GM04503 (cell line): ENCODE data around the gene C1orf115.
"Not testable (repeated sequence)": the region's sequence is repeated elsewhere in the genome, so short reads cannot be mapped to it uniquely, and the experiment has no call there.

Source experiments
- DNase-seq: peaks from one replicate; pipeline ENCODE4 v3.0.0-alpha.2; 2012; ENCODE audit warnings: low read depth

C1orf115 gene

GRCh38 chr1:220726634-220727033 is 36.5 kb downstream of the C1orf115 start:
- DNase-seq, result no peak

- DNase-seq, result no peak
Observed at GRCh38 chr1:220727519-220727918, 37.4 kb downstream of the C1orf115 start.

GRCh38 chr1:220730486-220730885 is 40.3 kb downstream of the C1orf115 start:
- no peak for DNase-seq

- no peak for DNase-seq
Observed at GRCh38 chr1:220732137-220732536, 42.0 kb downstream of the C1orf115 start.

GRCh38 chr1:220732621-220733020 is 42.5 kb downstream of the C1orf115 start:
- DNase-seq, result no peak

- DNase-seq, result peak; percentile 63
Observed at GRCh38 chr1:220733086-220733601, 43.0 kb downstream of the C1orf115 start.

- peak; percentile 48 for DNase-seq
Observed at GRCh38 chr1:220734571-220735326, 44.6 kb downstream of the C1orf115 start.

GRCh38 chr1:220736283-220736682 is 46.1 kb downstream of the C1orf115 start:
- DNase-seq, result not testable (repeated sequence)

GRCh38 chr1:220741349-220741748 is 51.2 kb downstream of the C1orf115 start:
- DNase-seq, result no peak

GRCh38 chr1:220741825-220742224 is 51.7 kb downstream of the C1orf115 start:
- DNase-seq, result no peak

GRCh38 chr1:220742520-220742919 is 52.4 kb downstream of the C1orf115 start:
- no peak for DNase-seq

GRCh38 chr1:220746851-220747250 is 56.7 kb downstream of the C1orf115 start:
- no peak for DNase-seq

GRCh38 chr1:220747437-220748088 is 57.4 kb downstream of the C1orf115 start:
- DNase-seq, result no peak

- peak; percentile 34 for DNase-seq
Observed at GRCh38 chr1:220748089-220748934, 58.1 kb downstream of the C1orf115 start, which contains the start of gene MTARC2. TSS of gene MTARC2 (plus strand) at chr1:220748322. CDS start at chr1:220748532, 210 bp downstream.
